Hepatic stellate cell (primary cell): ENCODE results near the gene RIPOR3.
"Not testable (repeated sequence)": the region's sequence is repeated elsewhere in the genome, so short reads cannot be mapped to it uniquely, and the experiment has no call there.

ENCODE experiments used
- DNase-seq: peaks from one replicate; pipeline ENCODE4 v3.0.0; 2011; ENCODE audit warnings: low spot score

Gene RIPOR3

DNA sequence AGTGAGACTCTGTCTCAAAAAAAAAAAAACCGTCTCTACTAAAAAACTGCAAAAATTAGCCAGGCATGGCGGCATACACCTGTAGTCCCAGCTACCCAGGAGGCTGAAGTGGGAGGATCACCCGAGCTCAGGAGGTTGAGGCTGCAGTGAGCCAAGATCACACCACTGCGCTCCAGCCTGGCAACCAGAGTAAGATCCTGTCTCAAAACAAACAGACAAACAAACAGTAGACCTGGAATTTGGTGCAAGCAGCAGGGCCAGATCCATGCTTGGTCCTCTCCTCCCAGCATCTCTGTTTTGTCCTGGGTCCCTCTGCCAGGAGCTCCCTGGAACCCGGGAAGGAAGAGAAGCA lies 11.6 kb downstream of the RIPOR3 start:
- DNase-seq: no peak

DNA sequence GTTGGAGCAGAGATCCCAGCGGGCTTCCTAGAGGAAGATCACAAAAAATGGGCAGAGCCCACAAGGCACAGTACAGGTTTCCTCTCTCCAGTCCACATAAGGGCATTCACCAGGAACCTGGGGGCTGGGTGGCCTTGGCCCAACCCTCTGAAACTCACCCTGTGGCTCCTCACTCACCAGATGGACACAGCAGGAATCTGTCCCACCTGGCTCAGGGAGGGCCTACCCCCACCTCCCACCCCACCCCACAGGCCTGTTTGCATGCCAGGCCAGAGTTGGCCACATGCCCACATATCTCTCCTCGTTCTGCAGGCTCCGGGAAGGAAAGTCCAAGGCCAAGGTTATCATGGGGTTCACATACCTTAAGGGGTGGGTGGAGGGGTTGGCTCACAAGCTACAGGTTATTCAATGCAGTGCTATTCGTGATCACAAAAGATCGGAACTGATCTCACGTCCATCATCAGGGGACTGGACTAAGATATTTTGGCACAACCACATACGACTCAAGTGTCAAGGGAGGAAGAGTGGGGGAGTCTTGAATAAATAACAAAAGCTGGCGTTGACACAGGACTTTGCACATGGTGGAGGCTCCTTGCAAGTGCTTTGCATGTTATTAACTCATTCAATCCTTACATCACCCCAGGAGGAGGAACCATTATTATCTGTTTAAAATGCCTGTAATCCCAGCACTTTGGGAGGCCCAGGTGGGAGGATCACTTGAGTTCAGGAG lies 13.0 kb downstream of the RIPOR3 start:
- DNase-seq: no peak

DNA sequence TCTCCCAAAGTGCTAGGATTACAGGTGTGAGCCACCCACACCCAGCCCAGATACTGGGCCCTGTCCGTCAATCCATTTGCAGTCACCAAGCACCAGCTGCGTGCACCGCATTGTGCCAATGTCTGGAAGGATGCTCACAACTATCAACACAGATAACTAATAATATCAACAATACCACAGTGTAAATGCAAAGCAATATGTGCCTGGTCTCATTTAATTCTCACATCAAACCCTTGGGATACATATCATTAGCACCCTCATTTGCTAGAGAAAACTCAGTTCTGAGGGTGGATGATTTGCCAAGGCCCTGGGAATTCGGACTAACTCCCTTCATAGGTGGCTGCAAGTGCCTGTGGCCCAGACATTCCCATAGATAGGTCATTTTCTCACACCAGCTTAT lies 14.5 kb downstream of the RIPOR3 start:
- no peak for DNase-seq

DNA sequence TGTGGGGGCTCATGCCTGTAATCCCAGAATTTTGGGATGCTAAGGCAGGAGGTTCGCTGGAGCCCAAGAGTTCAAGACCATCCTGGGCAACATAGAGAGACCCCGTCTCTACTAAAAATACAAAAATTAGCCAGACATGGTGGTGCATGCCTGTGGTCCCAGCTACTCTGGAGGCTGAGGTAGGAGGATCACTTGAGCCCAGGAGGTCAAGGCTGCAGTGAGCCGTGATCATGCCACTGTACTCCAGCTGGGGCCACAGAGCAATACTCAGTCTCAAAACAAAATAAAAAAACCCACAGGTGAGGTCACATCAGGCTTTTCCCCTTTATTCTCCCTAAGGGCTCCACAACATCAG lies 15.0 kb downstream of the RIPOR3 start:
- not testable (repeated sequence) for DNase-seq

DNA sequence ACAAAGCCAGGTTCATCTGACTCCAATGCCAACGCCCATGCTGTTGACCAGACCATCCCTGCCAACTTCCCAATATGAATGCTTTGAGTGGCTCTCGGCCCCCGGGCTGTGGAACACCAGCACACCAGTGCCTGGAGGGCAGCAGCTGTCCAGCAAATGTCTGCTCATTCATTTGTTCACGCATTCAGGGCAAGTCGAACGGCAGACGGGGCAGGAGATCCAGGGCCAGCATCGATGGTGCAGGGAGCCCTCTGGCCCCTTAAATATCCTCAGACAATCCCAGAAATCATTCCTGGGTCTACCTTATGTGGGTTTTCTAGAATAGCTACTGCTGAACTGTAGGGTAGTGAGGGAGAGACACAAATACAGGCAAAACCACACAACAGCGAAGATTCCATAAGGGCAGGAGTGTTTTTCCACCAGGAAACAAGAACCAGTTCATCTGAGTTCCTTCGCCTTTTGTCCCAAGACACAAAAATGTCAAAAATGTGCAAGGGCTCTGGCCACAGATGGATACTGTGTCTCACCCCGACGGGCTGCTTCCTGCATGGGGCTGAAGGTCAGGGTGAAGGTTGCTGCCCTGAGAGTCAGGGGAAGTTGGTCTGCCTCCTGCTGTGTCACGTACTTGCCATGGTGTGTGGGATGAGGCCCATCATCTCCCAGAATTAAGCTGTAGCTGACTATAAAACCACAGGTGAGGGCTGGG lies 15.5 kb downstream of the RIPOR3 start:
- DNase-seq: peak; percentile 52

DNA sequence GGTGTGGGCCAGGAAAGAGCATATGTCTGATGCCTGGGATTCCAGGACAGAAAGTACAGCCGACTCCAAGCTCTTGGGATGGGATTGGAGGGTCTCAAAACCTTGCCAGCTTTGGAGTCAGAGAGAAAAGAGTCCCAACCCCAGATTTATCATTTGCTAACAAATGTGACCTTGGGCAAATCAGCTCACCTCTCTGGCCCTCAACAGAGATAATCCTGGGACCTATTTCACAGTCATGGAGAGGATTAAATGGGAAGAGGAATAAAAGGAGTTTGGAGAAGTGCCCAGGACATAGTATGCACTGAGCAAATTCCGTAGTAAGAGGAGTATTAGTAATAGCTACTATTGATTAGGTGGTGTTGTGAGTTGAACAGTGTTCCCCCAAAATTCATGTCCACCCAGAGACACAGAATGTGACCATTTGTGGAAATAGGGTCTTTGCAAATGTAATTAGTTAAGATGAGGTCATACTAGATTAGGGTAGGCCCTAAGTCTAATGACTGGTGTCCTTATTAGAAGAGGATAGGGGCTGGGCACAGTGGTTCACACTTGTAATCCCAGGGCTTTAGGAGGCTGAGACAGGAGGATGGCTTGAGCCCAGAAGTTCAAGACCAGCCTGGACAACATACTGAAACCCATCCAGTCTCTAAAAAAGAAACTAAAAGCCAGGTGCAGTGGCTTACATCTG lies 17.1 kb downstream of the RIPOR3 start:
- DNase-seq: no peak

DNA sequence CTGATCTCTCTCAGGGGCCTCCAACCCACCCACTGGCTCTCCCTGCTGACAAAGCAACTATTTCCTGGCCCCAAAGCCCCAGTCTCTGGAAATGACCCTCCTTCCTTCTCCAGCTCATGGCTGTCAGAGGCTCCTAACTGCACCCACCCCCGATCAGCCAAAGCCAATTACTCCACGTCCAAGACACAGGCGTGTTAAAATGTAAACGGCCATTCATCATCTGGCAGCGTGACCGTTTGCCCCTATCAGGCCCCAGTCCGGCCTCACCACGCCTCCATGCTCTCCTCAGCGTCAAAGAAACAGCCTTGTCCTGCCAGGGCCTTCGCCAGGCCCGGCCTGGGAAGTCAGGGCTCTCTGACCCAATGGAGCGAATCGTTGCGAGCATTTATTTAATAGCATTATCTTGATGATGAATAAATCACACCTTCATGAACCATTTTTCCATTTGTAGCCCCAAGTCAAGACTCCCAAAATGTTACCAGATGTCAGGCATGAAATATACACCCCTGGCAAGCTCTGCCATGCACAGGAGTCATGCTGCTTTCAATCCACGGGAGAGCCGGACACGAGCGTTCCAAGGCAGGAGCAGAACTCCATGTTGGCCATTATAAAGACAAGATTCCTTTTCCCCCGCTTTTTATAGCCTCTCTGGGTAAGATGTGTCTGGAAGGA lies 17.7 kb downstream of the RIPOR3 start:
- DNase-seq: no peak

DNA sequence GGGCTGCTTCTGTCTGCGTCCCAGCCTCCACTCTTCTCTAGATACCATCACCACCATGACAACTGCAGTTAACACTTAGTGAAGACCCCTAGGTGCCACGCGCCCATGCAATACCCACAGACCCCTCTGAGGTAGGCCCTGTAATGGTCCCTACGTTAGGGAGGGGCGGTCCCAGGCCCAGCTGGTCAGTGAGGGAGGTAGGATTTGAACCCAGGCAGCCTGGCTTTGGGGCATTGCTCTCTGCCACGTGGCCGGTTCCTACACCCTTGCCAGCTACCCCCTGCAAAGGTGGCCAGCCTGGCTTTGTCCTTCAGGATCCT lies 18.2 kb downstream of the RIPOR3 start:
- no peak for DNase-seq

DNA sequence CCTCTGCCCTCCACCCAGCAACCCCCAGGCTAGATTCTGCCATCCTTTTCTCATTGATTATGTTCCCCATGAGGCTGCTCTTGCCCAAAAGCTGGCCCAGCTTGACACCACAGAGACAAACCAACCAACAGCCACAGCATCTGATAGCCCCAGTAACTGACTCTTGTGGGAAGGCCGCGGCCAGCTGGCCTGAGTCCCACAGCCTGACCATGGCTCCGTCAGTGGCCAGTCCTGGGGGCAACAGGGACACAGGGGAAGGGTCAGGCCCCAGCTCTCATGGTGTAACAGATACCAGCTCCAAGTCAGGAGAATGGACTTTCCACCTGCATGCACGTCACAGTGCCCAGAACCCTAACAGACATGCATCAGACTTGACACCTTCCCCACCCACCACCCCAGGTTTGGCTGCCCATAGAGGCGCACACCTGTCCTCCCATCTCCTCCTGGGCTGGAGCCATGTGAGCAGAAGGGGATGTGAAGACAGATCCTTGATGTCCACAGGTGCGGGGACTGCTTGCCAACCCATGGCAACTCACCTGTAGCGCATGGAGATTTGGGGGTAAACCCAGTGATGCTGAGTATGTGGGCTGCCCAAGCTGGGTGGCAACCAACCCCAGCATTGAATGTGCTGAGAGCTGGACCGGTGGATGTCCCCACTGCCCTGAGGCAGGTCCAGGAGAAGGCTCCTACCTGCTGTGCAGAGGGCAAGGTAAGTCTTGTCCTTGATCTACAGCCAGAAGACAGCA lies 18.8 kb downstream of the RIPOR3 start:
- DNase-seq: no peak

DNA sequence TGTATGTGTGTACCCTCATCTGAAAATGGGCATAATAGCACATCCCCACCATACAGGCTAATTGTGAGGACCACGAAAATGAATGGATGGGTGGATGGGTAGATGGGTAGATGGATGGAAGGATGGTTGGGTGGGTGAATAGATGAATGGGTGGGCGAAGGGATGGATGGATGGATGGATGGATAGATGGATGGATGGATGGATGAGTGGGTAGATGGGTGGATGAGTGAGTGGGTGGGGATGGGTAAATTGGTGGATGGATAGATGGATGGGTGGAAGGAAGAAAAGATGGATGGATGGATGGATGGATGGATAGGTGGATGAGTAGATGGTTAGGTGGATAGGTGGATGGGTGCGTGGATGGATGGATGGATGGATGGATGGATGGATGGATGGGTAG lies 19.7 kb downstream of the RIPOR3 start:
- no peak for DNase-seq

DNA sequence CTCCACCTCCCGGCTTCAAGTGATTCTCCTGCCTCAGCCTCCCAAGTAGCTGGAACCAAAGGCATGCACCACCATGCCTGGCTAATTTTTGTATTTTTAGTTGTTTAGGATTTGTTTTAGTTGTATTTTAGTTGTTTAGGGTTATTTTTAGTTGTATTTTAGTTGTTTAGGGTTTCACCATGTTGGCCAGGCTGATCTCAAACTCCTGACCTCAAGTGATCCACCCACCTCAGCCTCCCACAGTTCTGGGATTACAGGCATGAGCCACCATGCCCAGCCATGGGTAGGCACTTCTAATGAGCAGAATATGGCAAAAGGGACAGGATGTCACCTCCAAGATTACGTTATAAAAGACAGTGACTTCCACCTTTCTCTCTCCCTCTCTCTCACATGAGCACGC lies 20.3 kb downstream of the RIPOR3 start:
- not testable (repeated sequence) for DNase-seq

DNA sequence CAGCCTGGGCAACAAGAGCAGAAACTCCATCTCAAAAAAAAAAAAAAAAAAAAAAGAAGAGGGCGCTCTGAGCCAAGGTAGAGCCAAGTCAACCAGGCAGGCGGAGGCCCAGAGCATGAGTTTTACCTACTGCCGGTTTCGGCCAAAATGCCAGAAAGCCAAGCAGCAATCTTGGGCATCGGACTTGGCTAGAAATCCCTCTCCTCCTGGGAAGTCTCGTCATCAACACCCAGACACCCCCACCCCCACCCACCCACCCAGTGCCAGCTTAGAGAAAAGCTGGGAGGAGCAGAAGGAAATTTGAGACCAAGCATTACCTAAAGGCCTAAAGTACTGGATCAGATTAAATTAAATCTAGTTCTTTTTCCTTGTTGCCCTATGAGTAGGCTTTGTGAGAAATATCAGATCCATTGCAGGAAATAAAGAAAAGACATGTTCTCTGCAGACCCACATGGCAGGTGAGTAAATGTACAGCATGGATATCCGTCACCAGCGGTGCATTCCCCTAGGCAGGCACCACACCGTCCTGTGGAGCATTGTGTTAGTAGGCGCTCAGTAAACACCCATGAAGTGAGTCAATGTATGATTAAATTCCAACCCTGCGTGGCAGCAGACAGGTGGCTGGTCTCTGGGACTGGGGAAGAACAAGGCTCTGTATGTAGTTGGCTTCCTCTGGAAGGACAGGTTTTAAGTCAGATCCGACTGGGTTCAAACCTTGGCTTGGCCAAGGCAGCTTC lies 21.0 kb downstream of the RIPOR3 start:
- no peak for DNase-seq

DNA sequence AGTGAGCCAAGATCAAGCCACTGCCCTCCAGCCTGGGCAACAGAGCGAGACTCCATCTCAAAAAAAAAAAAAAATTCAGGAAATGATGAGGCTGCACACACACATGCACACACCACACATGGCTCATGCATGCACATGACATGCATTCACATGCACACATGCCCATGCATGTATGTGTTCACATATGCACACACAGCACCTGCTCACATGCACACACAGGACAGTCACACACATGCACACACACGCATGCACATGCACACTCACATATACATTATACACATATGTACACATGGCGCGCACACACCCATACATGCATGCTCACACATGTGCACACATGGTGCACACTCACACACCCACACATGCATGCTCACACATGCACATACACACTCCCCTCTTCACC lies 22.5 kb downstream of the RIPOR3 start:
- DNase-seq: no peak

DNA sequence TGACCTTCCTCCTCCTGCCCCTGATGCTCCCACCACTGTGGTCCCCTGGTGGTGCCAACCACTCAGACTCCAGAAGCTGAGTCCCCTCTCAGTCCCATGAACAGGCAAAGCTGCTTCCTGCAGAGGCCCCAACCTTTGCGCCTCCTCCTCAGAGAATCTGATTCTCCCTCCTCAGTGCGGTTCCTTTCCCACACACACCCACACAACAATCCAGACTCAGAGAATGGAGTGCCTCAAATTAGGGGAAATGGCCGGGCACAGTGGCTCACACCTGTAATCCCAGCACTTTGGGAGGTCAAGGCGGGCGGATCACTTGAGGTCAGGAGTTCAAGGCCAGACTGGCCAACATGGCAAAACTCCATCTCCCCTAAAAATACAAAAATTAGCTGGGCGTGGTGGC lies 23.0 kb downstream of the RIPOR3 start:
- DNase-seq: no peak

DNA sequence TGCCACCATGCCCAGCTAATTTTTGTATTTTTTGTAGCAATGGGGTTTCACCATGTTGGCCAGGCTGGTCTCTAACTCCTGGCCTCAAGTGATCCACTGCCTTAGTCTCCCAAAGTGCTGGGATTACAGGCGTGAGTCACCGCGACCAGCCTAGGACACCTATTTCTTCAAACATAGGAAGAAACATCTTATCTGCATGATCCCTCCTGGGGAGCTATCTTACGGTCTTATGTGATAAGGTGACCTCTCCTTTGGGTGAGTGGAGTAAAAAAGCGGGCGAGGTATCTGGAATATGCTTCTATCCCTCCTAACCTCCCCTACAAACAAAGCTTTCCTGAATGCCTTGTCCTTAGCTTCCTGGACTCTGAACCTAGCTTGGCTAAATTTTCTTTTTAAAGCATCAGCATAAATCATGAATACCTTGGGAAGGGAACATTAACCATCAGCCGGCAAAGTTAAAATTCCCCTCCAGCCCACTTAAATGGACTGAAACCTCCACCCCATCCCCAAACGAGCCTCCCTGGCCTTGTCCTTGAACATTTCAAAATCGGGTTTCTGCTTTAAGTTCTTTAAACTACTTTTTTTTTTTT lies 24.5 kb downstream of the RIPOR3 start:
- no peak for DNase-seq

DNA sequence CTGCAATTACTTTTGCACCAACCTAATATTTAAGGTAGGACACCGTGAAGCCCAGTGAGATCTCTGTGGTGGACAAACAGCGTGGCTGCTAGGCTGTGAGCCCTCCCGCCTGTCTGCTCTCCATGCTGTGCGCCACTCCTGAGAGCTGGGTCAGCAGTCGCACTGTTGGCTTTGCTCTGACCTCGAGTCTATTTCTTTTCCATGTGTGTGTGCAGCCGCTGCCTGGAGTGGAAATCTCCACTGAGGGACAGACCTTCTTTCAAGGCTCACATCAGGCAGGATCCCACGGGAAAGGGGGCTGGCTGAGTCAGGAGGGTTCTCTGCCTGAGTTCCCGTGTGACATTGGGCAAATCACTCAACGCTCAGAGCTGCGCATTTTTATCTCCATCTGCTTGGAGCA lies 27.1 kb downstream of the RIPOR3 start:
- no peak for DNase-seq

DNA sequence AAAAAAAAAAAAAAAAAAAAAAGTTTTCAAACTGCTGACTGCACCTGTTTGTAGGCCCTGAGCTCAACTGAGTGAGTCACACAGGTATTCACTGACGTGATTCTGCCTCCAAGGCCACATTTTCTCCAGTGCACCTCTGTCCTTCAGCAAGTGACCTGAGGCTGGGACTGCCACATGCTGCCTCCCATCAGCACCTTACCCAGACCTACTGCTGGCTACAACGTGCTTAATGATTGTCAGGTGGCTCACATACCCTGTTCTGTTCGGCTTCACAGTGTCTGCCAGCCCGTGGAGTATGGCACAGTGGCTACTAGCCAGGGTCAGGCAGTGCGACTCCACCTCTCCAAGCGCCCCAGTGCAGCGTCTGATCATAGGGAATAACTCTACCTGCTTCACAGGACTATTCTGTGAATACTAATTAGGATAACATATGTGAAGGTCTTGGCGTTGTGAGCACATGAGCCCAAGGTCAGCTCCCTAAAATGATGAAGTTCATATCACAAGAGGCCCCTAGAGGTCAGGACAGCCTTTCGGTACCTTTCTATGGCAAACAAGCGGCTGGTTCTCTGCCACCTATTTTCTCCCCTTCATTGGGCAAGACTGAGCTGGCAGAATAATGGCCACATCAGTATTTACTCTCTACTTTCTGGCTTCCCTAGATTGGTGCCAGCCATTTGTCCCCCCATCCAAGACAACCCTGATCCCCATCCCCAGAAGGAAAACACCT lies 28.1 kb downstream of the RIPOR3 start:
- no peak for DNase-seq

DNA sequence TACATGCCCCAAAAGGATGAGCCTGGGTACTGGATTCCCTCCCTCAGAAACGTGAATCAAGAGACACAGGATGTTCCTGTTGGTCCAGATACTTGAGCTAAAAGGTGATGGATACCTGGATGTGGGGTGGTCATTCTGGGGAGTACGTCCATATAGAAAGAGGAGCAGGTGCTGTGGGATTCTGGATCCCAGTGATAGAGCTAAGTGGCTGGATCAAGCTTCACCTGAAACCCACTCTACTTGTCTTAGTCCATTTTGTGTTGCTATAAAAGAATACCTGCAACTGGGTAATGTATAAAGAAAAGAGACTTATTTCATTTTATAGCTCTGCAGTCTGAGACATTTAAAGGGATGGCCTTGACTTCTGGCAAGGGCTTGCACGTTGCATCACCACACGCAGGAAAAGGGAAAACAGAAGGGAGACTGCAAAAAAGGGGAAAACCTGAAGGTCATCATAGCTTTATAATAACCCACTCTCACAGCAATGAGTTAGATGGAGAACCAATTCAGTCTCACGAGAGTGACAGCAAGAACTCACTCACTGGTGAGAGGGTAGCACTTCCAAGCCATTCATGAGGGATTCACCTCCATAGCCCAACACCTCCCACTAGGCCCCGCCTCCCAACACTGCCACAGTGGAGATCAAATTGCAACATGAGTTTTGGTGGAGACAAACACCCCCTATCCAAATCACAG lies 31.2 kb downstream of the RIPOR3 start:
- no peak for DNase-seq

DNA sequence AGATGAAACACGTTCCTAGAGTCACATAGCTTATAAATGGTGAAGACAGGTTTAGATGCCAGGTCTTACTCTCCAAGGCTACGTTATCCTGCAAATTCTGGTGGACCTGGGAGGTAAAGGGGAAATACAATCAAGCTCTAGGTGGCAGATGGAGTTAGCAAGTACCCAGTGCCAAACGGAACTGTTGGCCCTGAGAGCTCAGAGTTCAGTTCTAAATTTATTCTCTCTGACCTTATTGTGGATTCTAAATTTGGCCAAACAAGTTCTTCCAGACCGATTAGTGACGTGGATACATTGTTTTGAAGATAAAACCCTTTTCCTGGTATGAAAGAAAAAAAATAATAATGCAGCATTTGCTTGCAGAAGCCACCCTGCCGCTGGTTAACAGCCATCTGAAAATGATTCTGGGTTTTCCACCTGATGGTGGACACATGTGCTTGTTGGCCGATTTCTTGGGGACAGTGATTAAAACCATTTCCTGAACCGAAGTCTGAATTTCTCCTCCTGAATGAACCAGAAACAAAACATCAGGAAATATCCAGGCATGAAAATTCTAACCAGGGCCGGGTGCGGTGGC lies 32.5 kb downstream of the RIPOR3 start:
- no peak for DNase-seq
